M059J (cell line): ENCODE results near the gene RGS12. TPM values are rescaled to one million over a fixed set of nuclear protein-coding genes. Genes with fewer than 3 reads are reported as not detected.

Experiments
- DNase-seq: peaks from one replicate; pipeline ENCODE4 v3.0.0-alpha.2; 2012; ENCODE audit warnings: low read depth
- total RNA-seq: library from RNA; depleted of rRNA; stranded (reverse); fragments of >200 nt; shearing (Covaris generic); gene quantifications from 2 replicates; pipeline ENCODE4 v1.2.3, GENCODE V29; 2014; rRNA removed

RGS12 gene, protein sequence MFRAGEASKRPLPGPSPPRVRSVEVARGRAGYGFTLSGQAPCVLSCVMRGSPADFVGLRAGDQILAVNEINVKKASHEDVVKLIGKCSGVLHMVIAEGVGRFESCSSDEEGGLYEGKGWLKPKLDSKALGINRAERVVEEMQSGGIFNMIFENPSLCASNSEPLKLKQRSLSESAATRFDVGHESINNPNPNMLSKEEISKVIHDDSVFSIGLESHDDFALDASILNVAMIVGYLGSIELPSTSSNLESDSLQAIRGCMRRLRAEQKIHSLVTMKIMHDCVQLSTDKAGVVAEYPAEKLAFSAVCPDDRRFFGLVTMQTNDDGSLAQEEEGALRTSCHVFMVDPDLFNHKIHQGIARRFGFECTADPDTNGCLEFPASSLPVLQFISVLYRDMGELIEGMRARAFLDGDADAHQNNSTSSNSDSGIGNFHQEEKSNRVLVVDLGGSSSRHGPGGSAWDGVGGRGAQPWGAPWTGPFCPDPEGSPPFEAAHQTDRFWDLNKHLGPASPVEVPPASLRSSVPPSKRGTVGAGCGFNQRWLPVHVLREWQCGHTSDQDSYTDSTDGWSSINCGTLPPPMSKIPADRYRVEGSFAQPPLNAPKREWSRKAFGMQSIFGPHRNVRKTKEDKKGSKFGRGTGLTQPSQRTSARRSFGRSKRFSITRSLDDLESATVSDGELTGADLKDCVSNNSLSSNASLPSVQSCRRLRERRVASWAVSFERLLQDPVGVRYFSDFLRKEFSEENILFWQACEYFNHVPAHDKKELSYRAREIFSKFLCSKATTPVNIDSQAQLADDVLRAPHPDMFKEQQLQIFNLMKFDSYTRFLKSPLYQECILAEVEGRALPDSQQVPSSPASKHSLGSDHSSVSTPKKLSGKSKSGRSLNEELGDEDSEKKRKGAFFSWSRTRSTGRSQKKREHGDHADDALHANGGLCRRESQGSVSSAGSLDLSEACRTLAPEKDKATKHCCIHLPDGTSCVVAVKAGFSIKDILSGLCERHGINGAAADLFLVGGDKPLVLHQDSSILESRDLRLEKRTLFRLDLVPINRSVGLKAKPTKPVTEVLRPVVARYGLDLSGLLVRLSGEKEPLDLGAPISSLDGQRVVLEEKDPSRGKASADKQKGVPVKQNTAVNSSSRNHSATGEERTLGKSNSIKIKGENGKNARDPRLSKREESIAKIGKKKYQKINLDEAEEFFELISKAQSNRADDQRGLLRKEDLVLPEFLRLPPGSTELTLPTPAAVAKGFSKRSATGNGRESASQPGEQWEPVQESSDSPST (N-terminal part only)
- 7.5 and 15.8 TPM in 2 replicates for total RNA-seq

- DNase-seq = peak; percentile 91
Measured at GRCh38 chr4:3292571-3293400, at the start of gene RGS12. Gene RGS12 (plus strand): TSS chr4:3293021. CDS start chr4:3316171, 23,150 bp downstream.

DNA sequence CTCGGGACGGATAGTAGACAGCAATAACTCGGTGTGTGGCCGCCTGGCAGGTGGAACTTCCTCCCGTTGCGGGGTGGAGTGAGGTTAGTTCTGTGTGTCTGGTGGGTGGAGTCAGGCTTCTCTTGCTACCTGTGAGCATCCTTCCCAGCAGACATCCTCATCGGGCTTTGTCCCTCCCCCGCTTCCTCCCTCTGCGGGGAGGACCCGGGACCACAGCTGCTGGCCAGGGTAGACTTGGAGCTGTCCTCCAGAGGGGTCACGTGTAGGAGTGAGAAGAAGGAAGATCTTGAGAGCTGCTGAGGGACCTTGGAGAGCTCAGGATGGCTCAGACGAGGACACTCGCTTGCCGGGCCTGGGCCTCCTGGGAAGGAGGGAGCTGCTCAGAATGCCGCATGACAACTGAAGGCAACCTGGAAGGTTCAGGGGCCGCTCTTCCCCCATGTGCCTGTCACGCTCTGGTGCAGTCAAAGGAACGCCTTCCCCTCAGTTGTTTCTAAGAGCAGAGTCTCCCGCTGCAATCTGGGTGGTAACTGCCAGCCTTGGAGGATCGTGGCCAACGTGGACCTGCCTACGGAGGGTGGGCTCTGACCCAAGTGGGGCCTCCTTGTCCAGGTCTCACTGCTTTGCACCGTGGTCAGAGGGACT lies 49.6 kb upstream of the RGS12 start:
- DNase-seq = no peak

DNA sequence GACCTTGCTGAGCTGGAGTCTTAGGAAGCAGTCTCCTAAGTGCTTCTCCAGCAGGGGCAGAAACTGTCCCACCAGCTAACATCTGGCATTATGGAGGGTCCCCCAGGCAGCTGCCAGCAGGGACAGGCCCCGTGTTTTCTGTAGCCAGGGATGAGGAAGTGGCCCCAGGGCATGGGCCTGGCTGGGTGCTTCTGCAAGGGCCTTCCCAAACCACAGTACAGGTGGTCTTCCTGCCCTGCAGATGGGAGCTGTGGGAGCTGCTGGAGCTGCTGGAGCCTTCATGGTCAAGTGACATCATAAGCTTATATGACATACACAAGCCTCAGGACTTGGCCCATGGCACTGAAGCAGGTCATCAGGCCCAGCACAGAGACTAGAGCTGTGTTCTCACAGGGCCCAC lies 48.8 kb upstream of the RGS12 start:
- DNase-seq = no peak

DNA sequence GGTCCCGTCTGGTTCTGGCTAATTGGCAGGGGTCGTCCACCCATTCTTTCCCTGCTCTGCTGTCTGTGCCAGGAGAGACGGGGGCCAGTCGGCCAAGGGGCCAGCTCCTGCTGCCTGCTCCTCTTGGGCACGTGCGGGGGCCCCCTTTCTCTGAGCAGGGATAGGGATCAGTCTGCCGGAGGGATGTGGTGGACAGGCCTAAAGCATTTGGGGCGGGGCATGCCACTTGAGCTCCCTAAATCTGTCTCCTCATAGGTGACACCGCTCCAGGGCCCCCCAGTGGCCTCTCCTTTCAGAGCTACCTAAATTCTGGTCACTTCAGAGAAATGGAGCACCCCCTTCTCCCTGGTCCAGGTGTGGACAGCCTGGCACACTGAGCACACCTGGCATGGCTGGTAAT lies 48.1 kb upstream of the RGS12 start:
- no peak for DNase-seq

- no peak for DNase-seq
Measured at GRCh38 chr4:3245676-3246075, 47.1 kb upstream of the RGS12 start.

DNA sequence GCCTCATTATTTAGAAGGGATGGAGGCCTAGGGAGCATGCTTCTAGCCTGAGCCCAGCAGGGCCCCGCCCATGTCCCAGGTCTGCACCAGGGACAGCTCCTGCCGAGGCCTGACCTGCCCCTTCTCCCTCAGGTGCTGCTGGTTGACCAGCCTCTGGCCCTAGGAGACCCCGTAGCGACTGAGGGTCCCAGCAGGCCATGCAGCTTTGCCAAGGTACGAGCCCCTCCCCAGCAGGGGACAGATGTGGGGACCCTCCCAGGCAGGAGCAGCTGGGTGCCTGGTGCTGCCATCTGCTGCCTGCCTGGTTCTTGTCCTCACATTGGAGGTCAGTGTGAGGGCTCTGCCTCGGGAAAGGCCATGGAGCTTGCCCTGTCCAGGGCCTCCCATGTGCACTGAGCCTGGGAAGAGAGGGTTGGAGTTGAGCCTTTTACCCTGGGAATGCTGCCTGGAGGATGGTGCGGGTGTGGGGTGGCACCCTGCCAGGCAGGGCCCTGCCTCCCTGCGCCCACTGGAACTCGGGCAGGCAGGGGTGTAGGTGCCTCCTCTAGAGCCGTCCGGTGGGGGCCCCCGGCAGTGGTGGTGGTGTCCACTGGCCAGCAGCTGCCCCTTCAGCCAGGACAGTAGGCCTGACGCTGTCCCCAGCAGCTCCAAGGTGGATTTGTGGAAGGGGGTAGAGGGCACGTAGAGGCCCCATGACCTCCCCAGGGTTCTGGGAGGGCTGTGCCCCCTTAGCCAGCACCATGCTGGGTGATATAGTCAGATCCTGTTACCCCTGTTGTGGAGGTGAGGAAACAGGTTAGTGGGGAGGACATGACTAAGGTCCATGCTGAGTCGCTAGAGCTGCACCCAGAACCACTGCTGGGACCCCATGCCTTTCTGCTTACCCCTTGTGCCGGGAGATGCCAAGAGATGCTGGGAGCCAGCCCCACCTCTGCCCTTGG lies 46.1 kb upstream of the RGS12 start:
- no peak for DNase-seq

- no peak for DNase-seq
Measured at GRCh38 chr4:3247399-3248177, 45.2 kb upstream of the RGS12 start.

DNA sequence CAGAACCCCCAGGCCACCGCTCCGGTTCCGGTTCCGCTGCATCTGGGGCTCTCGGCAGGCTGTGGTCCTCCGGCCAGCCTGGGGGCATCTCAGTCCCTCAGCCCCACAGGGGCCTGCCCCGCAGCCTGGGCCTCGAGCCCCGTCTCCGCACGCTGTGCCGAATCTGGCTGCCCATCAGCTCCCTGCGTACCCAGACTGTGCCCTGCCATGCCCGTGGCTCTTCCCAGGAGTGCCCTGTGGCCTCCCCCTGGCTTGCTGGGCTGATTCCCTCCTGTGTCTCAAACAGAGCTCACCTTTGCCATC lies 44.7 kb upstream of the RGS12 start:
- no peak for DNase-seq

DNA sequence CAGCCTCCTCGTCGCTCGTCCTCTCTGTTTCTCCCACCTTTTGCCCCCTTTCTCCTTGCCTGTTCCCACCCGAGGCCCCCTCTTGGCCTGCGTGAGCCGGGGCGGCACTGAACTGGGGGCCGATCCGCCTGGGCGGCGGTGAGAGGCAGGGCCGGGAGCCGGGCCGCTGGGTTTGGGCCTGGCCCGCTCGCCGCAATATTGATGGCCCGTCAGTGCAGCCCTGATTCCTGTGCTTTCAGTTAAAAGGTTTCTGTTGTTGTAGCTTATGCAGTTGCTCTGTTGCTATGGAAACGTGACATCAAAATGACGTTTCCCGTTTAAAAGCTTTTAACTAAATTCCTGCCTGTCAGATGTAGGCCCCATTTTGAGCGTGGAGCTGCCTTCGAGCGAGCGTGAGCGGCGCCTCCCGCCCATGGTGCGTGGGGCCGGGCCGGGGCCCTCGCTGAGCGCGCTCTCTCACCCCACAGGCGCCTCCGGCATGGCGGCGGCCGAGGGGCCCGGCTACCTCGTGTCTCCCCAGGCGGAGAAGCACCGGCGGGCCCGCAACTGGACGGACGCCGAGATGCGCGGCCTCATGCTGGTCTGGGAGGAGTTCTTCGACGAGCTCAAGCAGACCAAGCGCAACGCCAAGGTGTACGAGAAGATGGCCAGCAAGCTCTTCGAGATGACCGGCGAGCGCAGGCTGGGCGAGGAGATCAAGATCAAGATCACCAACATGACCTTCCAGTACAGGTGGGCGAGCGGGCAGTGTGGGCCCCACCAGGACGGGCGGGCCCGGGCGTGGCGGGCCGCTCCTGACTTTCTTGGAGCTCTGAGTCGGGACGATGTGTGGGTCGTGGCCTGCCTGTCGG lies 43.8 kb upstream of the RGS12 start, which contains the start of gene MSANTD1:
Gene MSANTD1 (plus strand): TSS at position 349 of the 851 bp plus-strand sequence. CDS start 64 bp downstream, at position 413.
- peak; percentile 36 for DNase-seq

- no peak for DNase-seq
Measured at GRCh38 chr4:3249711-3250437, 42.9 kb upstream of the RGS12 start.

DNA sequence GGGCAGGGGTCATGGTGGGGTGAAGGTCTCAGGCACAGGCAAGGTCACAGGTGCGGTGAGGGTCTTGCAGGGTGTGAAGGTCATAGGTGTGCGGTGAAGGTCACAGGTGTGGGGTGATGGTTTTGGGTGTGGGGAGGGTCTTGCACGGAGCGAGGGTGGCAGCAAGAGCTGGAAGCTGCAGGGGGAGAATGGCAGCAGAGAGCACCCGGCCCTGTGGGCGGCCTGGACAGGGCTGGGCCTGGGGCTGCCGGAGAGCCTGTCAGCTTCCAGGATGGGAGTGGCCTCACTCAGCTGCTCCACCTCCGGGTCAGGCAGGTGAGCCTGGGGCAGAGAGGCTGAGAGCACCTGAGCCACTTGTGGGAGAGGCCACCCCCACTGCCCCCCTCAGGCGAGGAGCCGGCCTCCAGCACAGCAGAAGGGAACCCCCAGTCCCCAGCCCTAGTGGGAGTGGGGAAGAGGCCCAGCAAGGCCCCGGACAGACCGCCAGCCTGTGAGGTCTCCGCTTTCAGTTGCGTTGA lies 42.3 kb upstream of the RGS12 start:
- DNase-seq = no peak

GRCh38 chr4:3250956-3251690 lies 41.7 kb upstream of the RGS12 start:
- DNase-seq = peak; percentile 54

GRCh38 chr4:3251691-3252479 lies 40.9 kb upstream of the RGS12 start:
- no peak for DNase-seq

GRCh38 chr4:3252480-3252828 lies 40.4 kb upstream of the RGS12 start:
- DNase-seq = no peak
